Neural crest cell (in vitro differentiated cells): ENCODE data around the gene TNP2. TPM values are rescaled to one million over a fixed set of nuclear protein-coding genes. Genes with fewer than 3 reads are reported as not detected.
"Not testable (repeated sequence)": the region's sequence is repeated elsewhere in the genome, so short reads cannot be mapped to it uniquely, and the experiment has no call there.

Experiments
- DNase-seq: peaks from one replicate; pipeline ENCODE4 v3.0.0; 2021; ENCODE audit warnings: low read depth, mixed read lengths, low spot score
- H3K27ac Mint-ChIP-seq: one replicate; pipeline ENCODE4 v1.8.0; 2021; ENCODE audit warnings: mild to moderate bottlenecking, mixed read lengths; ENCODE audit not compliant: unreplicated experiment
- H3K27me3 Mint-ChIP-seq: 2 replicates; pipeline ENCODE4 v1.8.0; 2021; ENCODE audit warnings: low read depth, mild to moderate bottlenecking, mixed read lengths
- H3K36me3 Mint-ChIP-seq: 2 replicates; pipeline ENCODE4 v1.8.0; 2021; ENCODE audit warnings: low read depth, mild to moderate bottlenecking, mixed read lengths
- H3K4me1 Mint-ChIP-seq: 2 replicates; pipeline ENCODE4 v1.8.0; 2021; ENCODE audit warnings: mixed read lengths
- H3K4me3 Mint-ChIP-seq: one replicate; pipeline ENCODE4 v1.8.0; 2021; ENCODE audit warnings: mild to moderate bottlenecking, mixed read lengths
- H3K9me3 Mint-ChIP-seq: 2 replicates; pipeline ENCODE4 v1.8.0; 2021; ENCODE audit warnings: mixed read lengths
- total RNA-seq: library from RNA; stranded (reverse); gene quantifications from 2 replicates; pipeline ENCODE4 v1.2.1, GENCODE V29; 2021
- TF ChIP-seq, protein P1 (sequence below): fragments of 200-600 bp; sonication (generic); conservative IDR thresholded peaks from 2 replicates; pipeline ENCODE4 v1.5.0; 2021; ENCODE audit warnings: antibody characterized with exemption, mild to moderate bottlenecking

Gene TNP2
- total RNA-seq, 1 donor from 2014 or later = not detected

DNA sequence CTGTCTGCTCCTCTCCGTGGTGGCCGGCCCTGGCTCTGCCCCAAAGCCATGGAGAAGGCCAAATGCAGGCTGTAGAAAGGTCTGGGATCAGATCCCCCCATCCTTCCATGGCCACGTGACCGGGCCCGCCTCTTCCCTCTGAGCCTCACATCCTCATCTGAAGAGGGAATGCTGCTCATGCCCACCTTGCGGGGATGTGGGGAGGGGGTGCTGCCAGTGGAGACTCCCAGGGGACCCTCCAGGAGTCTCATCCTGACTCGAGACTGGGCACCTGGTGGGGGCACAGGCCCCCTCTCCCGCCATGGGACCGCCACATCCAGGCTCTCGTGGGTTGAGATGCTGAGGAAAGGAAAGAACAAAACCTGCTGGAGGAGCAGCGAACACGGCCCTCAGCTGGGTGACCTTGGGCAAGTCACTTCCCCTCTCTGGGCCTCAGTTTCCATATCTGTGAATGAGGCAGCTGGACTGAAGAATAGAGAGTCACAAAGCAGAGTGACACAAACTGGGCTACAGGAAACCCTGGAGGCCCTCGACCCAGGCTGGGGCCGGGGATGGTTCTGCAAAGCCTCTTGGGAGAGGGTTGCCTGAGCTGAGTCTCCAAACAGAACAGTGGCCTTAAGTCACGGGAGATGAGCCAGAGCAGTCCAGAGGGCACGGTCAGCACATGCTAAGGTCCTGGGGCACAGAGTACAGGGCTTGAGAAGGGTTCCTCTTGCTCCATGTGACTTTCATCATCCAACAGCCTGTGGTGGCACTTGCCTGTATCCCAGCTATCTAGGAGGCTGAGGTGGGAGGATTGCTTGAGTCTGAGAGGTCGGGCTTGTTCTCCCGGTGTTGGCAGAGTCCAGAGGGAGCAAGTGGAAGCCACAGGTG lies 43.2 kb downstream of the TNP2 start:
- TF ChIP-seq, protein P1, sequence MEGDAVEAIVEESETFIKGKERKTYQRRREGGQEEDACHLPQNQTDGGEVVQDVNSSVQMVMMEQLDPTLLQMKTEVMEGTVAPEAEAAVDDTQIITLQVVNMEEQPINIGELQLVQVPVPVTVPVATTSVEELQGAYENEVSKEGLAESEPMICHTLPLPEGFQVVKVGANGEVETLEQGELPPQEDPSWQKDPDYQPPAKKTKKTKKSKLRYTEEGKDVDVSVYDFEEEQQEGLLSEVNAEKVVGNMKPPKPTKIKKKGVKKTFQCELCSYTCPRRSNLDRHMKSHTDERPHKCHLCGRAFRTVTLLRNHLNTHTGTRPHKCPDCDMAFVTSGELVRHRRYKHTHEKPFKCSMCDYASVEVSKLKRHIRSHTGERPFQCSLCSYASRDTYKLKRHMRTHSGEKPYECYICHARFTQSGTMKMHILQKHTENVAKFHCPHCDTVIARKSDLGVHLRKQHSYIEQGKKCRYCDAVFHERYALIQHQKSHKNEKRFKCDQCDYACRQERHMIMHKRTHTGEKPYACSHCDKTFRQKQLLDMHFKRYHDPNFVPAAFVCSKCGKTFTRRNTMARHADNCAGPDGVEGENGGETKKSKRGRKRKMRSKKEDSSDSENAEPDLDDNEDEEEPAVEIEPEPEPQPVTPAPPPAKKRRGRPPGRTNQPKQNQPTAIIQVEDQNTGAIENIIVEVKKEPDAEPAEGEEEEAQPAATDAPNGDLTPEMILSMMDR = no peak
- H3K27ac Mint-ChIP-seq = no peak overlapping the region
- no peak for DNase-seq
- H3K9me3 Mint-ChIP-seq = no peaks in the 10 kb centered on the region
- H3K4me1 Mint-ChIP-seq = peaks cover 8% of the 10 kb centered on the region
- no peaks in the 10 kb centered on the region for H3K27me3 Mint-ChIP-seq
- H3K4me3 Mint-ChIP-seq = no peak overlapping the region
- no peaks in the 10 kb centered on the region for H3K36me3 Mint-ChIP-seq

DNA sequence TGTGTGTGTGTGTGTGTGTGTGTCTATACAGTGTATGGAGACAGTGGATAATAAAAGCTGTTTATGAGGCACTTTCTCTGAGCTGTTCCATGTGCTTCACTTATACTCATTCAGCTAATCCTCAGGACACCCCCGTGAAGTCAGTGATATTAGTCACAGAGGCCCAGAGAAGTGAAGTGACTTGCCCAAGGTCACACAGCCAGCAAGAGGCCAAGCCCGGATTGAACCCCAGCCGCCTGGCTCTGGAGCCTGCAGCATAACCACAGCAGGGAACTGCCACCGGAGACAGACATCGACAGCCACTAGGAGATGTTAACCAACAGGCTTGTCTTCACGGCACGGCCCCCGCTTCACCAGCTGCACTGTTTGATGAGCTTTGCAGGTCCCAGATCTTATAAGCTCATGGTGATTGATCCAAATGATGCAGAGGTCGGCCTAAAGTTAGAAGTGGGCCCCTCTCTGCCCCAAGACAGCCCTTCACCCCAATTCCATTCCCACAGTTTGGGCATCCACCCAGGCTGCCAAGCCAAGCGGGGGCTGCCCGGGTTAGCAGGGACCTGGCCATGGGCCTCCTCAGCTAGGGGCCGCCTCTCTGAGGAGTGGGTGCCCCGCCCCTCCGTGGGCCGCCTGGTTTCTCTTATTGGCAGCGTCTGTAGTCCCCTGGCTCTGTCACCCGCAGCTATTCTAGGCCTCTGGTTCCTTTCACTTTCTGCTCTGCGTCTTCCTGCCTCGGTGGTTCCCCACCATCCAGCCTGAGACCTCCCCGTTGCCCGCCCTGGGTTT lies 44.0 kb downstream of the TNP2 start:
- Mint-ChIP-seq H3K4me3 (no peak overlapping the region), H3K27me3 (no peaks in the 10 kb centered on the region), H3K36me3 (no peaks in the 10 kb centered on the region), H3K9me3 (no peaks in the 10 kb centered on the region), H3K27ac (peak overlapping the region; percentile 67), H3K4me1 (peaks cover 8% of the 10 kb centered on the region)
- no peak for DNase-seq
- TF ChIP-seq, protein P1 = no peak

DNA sequence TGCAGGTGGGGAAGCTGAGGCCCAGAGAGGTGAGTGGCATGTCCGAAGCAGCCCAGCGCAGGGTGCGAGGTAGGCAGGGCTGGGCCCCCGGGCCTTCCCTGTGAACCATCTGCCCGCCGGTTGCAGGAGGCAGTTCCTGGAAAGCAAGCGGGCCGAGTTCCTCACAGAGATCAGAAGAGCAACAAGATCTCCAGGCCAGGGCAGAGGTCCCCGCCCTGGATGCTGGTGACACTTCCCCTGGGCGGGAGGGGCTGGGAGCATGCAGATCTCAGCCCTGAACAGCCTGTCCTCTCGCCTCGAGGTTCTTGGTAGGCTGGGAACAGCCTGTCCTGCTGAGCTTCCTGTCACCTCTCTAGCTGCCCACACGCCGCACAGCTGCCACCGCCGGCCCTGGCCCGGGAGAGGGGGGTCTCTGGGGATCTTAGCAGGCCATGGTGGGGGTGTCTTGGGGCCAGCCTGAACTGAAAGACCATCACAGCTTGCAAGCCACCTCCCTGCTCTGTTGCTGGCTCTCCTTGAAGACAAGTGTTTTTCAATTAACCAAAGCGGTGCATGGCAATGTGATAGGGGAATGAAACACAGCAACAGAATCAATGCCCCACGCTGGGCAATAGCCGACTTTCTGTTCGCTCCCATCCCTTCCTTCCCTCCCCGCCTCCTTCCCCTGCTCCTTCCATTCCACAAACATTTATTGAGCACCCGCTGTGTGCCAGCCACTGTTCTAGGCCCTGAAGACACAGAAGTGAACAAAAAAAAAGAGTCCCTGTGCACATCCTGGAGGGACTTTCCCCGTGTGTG lies 44.8 kb downstream of the TNP2 start:
- no peak for DNase-seq

DNA sequence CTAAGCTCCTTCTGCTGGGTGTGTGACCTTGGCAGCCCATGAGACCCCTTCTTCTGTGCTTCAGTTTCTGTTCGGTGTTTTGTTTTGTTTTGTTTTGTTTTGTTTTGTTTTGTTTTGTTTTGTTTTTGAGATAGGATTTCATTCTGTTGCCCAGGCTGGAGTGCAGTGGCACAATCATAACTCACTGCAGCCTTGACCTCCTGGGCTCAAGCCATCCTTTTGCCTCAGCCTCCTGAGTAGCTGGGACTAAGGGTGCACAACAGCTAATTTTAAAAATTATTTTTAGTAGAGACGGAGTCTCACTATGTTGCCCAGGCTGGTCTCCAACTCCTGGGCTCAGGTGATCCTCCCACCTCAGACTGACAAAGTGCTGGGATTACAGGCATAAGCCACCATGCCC lies 48.6 kb downstream of the TNP2 start:
- DNase-seq, H3K4me3 Mint-ChIP-seq, H3K27me3 Mint-ChIP-seq, H3K27ac Mint-ChIP-seq, H3K4me1 Mint-ChIP-seq, H3K36me3 Mint-ChIP-seq: not testable (repeated sequence)
- H3K9me3 Mint-ChIP-seq = peaks cover 13% of the 10 kb centered on the region

More for the DNA sequence above, 44.8 kb downstream of the TNP2 start:
- Mint-ChIP-seq H3K27me3 (no peaks in the 10 kb centered on the region), H3K4me1 (peaks cover 8% of the 10 kb centered on the region), H3K27ac (peak overlapping the region; percentile 67), H3K36me3 (no peaks in the 10 kb centered on the region), H3K4me3 (no peak overlapping the region), H3K9me3 (no peaks in the 10 kb centered on the region)
- TF ChIP-seq, protein P1 = no peak

DNA sequence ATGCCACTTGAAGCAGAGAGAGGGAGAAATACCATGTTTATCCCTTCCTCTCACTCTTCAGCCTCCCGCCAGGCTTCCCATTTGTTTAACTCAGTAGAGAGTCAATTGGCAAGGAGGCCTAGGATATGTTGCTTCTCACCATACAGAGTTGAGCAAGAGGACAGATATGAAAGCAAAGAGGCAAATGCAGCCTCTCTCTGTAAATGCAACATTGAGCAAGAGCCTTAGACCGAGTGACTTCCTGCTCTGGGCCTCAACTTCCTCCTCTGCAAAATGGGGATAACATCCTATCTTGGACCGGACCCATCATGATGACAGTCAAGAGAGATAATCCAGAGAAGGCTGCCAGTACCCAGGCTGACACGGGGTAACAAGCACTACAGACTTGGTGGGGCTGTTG lies 49.9 kb downstream of the TNP2 start:
- Mint-ChIP-seq H3K36me3 (no peaks in the 10 kb centered on the region), H3K27me3 (no peaks in the 10 kb centered on the region), H3K9me3 (peaks cover 13% of the 10 kb centered on the region), H3K27ac (no peak overlapping the region), H3K4me1 (peaks cover 3% of the 10 kb centered on the region), H3K4me3 (no peak overlapping the region)
- DNase-seq = no peak
- TF ChIP-seq, protein P1 = no peak
